ENCODE measurements around the gene ALKBH1.

DNA sequence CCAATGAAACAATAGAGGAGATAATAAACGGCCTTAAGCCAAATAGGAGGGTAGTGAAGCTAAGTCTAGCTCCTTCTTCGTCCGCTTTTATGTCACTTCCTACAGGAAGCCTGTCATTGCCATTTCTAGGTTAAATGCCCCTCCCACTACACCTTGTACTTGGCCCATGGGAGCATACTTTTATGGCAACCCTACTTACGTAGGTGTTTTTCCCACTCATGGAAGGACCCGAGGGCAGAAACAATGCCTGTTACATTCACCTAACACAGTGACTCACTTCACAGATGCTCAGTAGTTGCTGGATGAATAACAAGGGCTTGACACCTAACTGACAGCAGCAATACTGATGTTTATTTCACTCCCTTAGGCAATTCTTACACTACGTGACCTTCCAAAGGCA is 44.5 kb downstream of the ALKBH1 start:
- TF ChIP-seq GATA2 (IDR thresholded peaks at IDR 0.05; ENCODE audit: low read depth, low read length) (no peak), GATA3 (IDR thresholded peaks at IDR 0.05; ENCODE audit: low read depth, low read length) (no peak)
